ENCODE measurements around the gene MARCHF2.
A peak's percentile ranks its signal among the peaks of the same experiment; 100 is the strongest.

Gene MARCHF2

GRCh38 chr19:8423817-8424223 is 10.7 kb downstream of the MARCHF2 start (continued):
- TF ChIP-seq ZBTB10 (tag by site-specific recombination; IDR thresholded peaks at IDR 0.05) (no peak), ZNF433 (tag by site-specific recombination; IDR thresholded peaks at IDR 0.05; ENCODE audit: low read depth) (no peak), SP3 (tag by site-specific recombination; IDR thresholded peaks at IDR 0.05) (peak; percentile 34), ZNF19 (tag by site-specific recombination; IDR thresholded peaks at IDR 0.05; ENCODE audit: low read depth) (no peak), ZBTB20 (tag by site-specific recombination; IDR thresholded peaks at IDR 0.05) (no peak), YY2 (tag by site-specific recombination; IDR thresholded peaks at IDR 0.05) (no peak), PRDM10 (tag by site-specific recombination; IDR thresholded peaks at IDR 0.05) (peak; percentile 56), ZNF148 (tag by site-specific recombination; IDR thresholded peaks at IDR 0.05; ENCODE audit: borderline replicate concordance) (no peak), ZNF280D (tag by site-specific recombination; IDR thresholded peaks at IDR 0.05) (no peak), WT1 (tag by site-specific recombination; IDR thresholded peaks at IDR 0.05) (no peak), ZNF747 (tag by site-specific recombination; IDR thresholded peaks at IDR 0.05) (no peak), ZNF514 (tag by site-specific recombination; IDR thresholded peaks at IDR 0.05) (no peak), ZNF248 (tag by site-specific recombination; IDR thresholded peaks at IDR 0.05) (no peak), ZNF362 (tag by site-specific recombination; IDR thresholded peaks at IDR 0.05) (peak; percentile 93), ZNF157 (tag by site-specific recombination; IDR thresholded peaks at IDR 0.05) (no peak), ZNF701 (tag by site-specific recombination; IDR thresholded peaks at IDR 0.05) (no peak), ZNF560 (tag by site-specific recombination; IDR thresholded peaks at IDR 0.05; ENCODE audit: borderline replicate concordance) (no peak), ZNF639 (tag by site-specific recombination; IDR thresholded peaks at IDR 0.05) (peak; percentile 53; the same call in 1 of the 2 replicates), TRIM28 (IDR thresholded peaks at IDR 0.05; ENCODE audit: borderline replicate concordance, low read length) (no peak; the same call in 1 of the 2 replicates), ZSCAN18 (tag by site-specific recombination; IDR thresholded peaks at IDR 0.05) (no peak), ZSCAN5A (tag by site-specific recombination; IDR thresholded peaks at IDR 0.05) (no peak), ZSCAN30 (tag by site-specific recombination; IDR thresholded peaks at IDR 0.05) (no peak), FEZF1 (tag by site-specific recombination; IDR thresholded peaks at IDR 0.05) (no peak)
